Measurements from ENCODE around the gene C1orf122.

C1orf122 gene

DNA sequence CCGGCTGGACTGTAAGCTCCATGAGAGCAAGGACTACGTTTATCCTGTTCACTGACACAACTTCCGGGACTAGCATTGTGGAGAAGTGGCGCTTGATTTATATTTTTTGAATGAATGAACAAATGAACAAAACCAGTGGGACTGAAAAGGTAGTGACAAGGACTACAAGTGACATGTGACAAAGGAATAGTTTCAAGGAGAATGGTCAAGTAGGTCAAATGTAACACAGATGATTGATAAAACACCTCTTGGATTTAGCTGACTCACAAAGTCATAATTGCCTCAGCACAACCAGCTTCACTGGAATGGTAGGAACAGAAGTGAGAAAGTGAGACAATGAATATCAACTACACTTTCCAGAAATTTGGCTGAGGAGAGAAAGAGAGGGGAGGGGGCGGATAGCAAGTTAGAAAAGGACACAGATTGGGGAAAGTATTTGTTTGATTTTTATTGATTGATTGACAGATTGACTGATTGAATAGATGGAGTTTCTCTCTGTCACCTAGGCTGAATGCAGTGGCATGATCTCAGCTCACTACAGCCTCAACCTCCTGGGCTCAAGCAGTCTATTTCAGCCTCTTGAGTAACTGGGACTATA is 37.6 kb downstream of the C1orf122 start:
- DNase-seq (ENCODE audit: low read depth) = no peak

DNA sequence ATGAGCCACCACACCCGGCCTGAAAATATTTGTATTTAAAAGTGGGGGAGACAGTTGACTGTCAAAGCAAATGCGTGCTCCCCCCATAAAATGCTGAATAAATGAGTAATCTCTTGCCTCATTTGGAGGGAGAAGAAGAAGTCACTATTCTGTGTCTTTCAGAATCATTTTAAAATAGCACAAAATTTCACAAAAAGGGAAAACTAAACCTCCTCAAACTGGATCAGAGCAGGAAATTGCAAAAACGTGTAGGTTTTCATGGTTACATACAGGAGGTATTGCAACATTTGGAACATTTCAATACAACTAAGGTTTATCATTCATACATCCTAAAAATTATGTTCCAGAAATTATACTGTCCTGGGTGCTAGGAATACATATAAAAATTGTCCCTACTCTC is 38.2 kb downstream of the C1orf122 start:
- DNase-seq (ENCODE audit: low read depth) = no peak

DNA sequence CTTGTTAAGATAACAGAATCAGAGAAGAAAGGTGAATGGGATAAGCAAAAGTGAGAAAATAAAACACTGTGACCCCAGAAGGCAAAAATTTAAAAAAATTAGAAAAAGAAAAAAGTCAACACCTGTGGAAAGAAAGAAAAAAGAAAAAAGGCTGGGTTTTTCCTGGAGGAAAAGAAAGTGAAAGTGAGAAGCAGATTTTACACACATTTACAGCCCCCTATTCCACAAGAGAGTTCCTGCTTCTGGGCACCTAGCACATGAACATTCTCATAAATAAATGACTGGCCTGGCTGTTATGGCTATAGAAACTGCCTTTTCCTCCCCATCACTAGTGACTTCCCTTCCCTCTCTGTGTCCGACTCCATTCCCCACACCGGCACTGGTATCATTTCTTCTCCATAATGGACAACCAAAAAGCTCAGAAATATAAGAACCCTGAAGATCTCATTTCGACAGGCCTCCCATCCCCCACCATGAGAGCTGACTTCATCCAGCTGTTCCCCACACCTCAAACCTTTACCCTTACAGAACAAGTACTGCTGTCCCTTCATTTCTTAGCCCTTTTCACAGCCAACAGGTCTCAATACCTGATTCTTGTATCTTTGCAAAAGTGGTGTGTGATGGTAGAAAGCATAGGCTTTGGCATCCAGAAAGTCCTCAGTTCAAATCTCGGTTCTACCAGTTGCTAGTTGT is 39.2 kb downstream of the C1orf122 start:
- DNase-seq (ENCODE audit: low read depth) = no peak

DNA sequence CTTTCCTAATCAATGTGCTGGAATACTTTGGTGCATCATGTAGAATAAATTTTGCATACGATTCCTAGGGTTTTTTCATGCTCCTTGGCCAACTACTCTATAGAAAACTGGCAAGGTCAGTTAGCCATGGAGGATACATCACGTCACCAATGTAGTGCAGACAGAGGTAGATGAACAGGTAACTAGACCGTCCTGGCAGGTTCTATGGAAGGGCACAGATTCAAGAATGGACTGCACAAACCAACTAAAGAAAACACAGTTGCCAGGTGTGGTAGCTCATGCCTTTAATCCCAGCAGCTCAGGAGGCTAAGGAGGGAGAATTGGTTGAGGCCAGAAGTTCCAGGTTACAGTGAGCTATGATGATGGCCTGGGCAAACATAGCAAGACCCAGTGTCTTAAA is 41.9 kb downstream of the C1orf122 start:
- no peak for DNase-seq (ENCODE audit: low read depth)

DNA sequence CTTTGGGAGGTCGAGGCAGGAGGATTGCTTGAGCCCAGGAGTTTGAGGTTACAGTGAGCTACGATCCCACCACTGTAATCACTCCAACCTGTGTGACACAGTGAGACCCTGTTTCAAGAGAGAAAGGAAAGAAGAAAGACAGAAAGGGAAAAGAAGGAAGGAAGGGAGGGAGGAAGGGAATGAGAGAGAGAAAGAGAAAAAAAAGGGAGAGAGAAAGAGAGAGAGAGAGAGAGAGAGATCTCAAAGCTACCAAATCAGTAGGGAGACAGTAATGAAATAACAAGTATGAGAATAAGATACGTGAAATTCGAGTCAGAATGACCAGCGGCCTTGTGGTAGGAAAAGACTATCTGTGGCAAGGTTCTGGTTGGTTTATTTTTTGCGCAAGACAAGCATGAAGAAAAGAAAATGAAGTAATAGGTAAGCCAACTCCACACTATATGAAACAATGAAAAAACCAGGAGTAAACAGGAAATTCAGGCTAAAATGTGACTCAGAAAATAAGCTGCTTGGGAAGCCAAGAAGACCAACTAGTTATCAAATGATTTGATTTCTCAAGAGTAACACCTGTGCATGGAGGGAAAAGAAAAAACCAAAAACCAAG is 42.9 kb downstream of the C1orf122 start:
- DNase-seq (ENCODE audit: low read depth) = no peak

DNA sequence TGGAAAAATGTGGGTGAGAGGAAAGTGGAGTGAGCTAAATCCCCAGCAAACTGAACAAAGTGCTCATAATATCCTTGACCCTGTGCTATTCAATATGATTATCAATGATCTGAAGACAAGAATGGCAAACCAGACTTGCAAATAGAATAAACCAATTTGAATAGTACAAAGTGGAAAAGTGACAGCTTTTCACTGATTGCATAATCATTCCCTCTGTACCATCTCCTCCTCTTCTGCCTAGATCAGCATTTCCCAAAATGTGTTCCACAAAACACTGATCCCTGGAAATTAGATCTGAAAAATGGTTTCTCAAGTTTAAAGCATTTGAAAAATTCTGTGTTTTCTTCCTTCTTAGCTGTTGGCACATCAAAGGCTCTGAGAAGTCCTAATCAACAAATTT is 43.7 kb downstream of the C1orf122 start:
- DNase-seq (ENCODE audit: low read depth) = no peak

DNA sequence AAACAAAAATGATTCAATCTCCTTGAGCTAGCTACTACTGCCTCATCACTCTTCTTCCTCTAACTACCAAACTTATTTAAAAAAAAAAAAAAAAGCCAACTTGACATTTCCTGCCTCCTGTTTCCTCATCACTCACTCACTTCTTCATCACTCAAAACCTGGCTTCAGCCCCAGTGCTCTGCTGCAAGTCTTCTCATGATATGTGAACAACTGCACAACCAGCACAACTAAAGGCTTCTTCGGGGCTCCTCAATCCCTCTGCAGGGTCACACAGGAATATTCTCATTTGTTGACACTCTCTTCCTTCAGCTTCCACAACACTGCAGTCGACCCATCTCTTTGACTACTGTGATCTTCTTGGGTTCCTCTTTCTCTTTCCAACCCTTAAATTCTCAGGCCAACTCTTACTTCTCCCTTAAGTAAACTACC is 44.2 kb downstream of the C1orf122 start:
- peak; percentile 28 for DNase-seq (ENCODE audit: low read depth)

DNA sequence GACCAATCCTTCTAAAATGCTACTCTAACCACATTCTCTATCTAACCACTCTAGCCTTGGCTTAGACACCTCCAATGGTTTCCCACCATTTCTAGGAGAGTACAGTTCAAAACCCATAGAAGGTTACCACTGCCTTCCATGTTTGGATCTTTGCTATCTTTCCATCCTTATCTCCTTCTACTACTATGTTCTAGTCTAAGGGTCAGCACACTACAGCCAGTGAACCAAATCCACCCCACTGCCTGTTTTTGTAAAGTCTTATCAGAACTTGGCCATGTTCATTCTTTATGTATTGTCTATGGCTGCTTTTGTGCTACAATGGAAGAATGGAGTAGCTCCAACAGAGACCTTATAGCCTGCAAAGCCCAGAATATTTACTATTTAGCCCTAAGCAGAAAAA is 45.6 kb downstream of the C1orf122 start:
- DNase-seq (ENCODE audit: low read depth) = no peak

DNA sequence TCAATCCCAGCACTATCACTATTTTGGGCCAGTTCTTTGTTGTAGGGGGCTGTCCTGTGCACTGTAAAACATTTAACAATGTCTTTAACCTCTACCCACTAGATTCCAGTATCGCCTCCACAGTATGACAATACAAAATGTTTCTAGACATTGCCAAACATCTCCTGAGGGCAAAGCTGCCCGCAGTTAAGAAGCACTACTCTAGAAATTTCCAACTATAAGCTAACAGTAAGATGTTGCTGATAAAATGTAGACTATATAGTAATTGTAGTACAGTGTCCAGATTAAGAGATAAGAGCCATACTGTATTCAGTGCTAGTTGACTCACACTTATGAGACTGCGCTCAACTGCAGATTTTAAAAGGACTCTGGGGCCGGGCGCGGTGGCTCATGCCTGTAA is 46.8 kb downstream of the C1orf122 start:
- no peak for DNase-seq (ENCODE audit: low read depth)

Data from stromal cell of bone marrow (primary cell).